ENCODE results near the gene C10orf90.

Gene C10orf90

DNA sequence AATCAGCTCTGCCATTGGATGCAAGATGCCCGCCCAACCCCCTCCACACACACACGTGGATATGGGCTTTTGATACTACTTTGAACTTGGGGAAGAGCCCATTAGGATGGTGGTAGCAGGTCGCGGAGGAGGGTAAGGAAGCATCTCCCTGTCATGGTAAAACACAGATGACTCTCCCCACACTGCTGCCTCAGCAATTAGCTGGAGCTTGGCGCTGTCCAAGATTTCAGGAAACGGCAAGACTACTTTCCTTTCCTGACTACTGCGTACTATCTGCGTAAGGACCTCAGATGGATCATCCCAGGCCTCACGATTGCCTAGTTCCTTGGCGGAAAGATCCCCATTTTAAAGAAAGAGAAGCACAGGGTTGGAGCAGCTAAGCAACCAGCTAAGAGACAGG, 134.3 kb downstream of the C10orf90 start:
- TF ChIP-seq BHLHE40 (IDR thresholded peaks at IDR 0.05; ENCODE audit: borderline replicate concordance) (no peak), FOXM1 (IDR thresholded peaks at IDR 0.05; ENCODE audit: borderline replicate concordance) (no peak), FOXA1 (IDR thresholded peaks at IDR 0.05) (no peak), ELF4 (IDR thresholded peaks at IDR 0.05) (no peak), HDGF (IDR thresholded peaks at IDR 0.05; ENCODE audit: borderline replicate concordance) (no peak), SUZ12 (IDR thresholded peaks at IDR 0.05) (no peak), TARDBP (IDR thresholded peaks at IDR 0.05) (no peak), L3MBTL2 (conservative IDR thresholded peaks at IDR 0.05) (no peak)
- POLR2A ChIA-PET, result no interaction called here
- DNase-seq (ENCODE audit: extremely low spot score), result no peak
- CTCF ChIA-PET, result no interaction called here

DNA sequence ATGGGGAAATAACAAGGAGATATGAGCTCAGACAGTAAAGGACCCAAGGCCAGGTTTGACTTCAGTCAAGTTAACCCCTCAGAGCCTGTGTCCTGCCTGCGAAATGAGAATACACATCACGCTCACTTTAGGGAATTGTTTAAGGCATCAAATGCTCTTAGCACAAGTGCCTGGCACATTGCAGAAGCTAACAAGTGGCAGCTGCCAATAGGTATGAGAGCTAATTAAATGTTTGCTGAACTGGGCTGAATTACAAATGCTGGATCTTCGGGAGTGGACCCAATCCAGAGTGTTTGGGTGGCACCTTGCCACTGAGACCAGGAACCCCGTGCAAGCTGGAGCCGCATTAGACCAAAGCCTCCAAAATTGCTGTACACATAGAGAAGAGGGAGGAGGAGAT, 136.8 kb downstream of the C10orf90 start:
- no peak for DNase-seq (ENCODE audit: extremely low spot score)
- POLR2A ChIA-PET, result no interaction called here
- TF ChIP-seq ELF4 (IDR thresholded peaks at IDR 0.05), result no peak
- TF ChIP-seq, protein P1, sequence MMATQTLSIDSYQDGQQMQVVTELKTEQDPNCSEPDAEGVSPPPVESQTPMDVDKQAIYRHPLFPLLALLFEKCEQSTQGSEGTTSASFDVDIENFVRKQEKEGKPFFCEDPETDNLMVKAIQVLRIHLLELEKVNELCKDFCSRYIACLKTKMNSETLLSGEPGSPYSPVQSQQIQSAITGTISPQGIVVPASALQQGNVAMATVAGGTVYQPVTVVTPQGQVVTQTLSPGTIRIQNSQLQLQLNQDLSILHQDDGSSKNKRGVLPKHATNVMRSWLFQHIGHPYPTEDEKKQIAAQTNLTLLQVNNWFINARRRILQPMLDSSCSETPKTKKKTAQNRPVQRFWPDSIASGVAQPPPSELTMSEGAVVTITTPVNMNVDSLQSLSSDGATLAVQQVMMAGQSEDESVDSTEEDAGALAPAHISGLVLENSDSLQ (IDR thresholded peaks at IDR 0.05), result no peak
- no peak for TF ChIP-seq ARNT (IDR thresholded peaks at IDR 0.05)
- TF ChIP-seq SUZ12 (IDR thresholded peaks at IDR 0.05), result no peak
- TF ChIP-seq L3MBTL2 (conservative IDR thresholded peaks at IDR 0.05), result no peak
- TF ChIP-seq HDGF (IDR thresholded peaks at IDR 0.05; ENCODE audit: borderline replicate concordance), result no peak
- TF ChIP-seq NFRKB (IDR thresholded peaks at IDR 0.05), result no peak
- TF ChIP-seq FOXK2 (IDR thresholded peaks at IDR 0.05), result no peak
- no peak for TF ChIP-seq BHLHE40 (IDR thresholded peaks at IDR 0.05; ENCODE audit: borderline replicate concordance)
- TF ChIP-seq CTBP1 (IDR thresholded peaks at IDR 0.05; ENCODE audit: borderline replicate concordance), result no peak
- no peak for TF ChIP-seq FOXM1 (IDR thresholded peaks at IDR 0.05; ENCODE audit: borderline replicate concordance)
- no peak for TF ChIP-seq SP1 (IDR thresholded peaks at IDR 0.05)
- TF ChIP-seq TARDBP (IDR thresholded peaks at IDR 0.05), result no peak
- no peak for TF ChIP-seq ZNF384 (IDR thresholded peaks at IDR 0.05)
- no peak for TF ChIP-seq FOXA1 (IDR thresholded peaks at IDR 0.05)
- no peak for TF ChIP-seq LEF1 (IDR thresholded peaks at IDR 0.05; ENCODE audit: borderline replicate concordance)
- CTCF ChIA-PET, result no interaction called here

DNA sequence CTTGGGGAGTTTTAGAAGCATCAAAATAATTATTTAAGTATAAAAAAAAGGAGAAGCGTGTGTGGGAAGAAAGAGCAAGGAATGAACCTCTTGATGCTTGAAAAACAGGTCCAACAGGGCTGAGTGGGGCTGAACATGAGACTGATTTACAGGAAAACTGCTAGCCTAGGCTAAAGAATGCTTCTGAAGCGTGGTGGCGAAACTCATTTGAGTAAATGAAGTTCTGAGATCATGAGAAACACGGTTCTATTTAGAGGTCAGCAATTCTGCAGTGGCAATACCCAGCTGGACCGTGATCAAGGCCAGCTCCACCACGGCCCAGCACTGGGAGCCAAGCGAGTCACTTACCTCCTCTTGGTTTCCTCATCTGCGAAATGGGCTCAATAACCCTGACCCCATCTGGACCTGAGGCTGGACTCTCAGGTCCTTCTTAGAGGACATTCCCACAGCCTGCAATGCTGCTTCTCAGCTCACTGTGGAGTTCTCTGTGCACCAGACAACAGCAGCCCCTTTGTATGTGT, 142.1 kb downstream of the C10orf90 start:
- ChIA-PET POLR2A (no interaction called here), CTCF (no interaction called here)
- TF ChIP-seq ELF4 (IDR thresholded peaks at IDR 0.05) (no peak), L3MBTL2 (conservative IDR thresholded peaks at IDR 0.05) (no peak)
- DNase-seq (ENCODE audit: extremely low spot score), result no peak

DNA sequence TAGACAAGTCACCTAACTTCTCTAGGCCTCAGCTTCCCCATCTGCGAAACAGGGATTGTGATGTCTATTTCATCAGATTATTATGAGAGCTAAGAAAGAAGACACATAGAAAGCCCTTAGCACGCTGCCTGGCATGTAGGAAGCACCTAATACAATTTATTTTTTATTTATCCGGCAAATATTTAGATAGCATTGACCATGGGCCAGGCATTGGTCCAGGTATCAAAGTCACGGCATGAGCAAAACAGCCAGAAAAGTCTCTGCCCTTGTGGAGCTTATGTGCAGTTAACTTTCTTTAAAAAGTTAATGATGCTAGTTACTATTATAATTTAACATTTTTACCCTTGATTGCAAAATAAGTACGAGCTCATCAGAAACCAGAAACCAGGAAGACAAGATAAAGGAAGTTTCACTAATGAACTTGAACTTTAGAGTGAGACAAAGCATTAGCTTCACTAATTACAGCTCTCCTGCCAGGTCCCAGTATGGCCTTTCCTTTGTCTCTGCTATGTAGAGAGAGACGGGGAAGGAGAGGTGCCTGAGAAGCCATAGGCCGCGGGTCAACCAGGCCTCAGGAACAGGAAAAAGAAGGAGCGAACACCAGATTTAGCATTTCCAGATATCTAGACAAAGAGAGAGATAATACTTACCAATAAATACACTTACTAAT, 142.7 kb downstream of the C10orf90 start:
- TF ChIP-seq, protein P1 (IDR thresholded peaks at IDR 0.05), result no peak
- TF ChIP-seq SP1 (IDR thresholded peaks at IDR 0.05) (no peak), ELF4 (IDR thresholded peaks at IDR 0.05) (no peak), NFRKB (IDR thresholded peaks at IDR 0.05) (no peak), L3MBTL2 (conservative IDR thresholded peaks at IDR 0.05) (no peak), FOXM1 (IDR thresholded peaks at IDR 0.05; ENCODE audit: borderline replicate concordance) (no peak), LEF1 (IDR thresholded peaks at IDR 0.05; ENCODE audit: borderline replicate concordance) (no peak), FOXK2 (IDR thresholded peaks at IDR 0.05) (no peak), SUZ12 (IDR thresholded peaks at IDR 0.05) (no peak), ARNT (IDR thresholded peaks at IDR 0.05) (no peak)
- CTCF ChIA-PET, result no interaction called here
- DNase-seq (ENCODE audit: extremely low spot score), result no peak
- POLR2A ChIA-PET, result no interaction called here

DNA sequence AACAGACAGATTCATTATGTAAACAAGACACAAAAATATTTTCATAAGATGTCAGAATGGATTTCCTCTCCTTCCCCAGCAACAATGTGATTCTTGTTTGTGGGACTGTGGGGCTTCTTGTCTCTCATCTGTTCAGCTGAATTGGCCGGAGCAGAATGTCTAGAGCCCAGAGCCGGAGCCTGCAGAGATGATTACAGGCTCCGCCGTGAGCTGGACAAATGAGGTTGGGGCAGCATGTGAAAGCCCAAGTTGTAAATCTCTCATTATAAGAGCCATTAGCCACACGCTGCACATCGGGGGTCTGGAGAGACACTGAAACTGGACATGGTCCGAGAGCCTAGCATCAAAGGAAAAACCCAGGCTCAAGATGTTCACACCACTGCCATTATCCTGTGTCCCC, 145.2 kb downstream of the C10orf90 start:
- DNase-seq (ENCODE audit: extremely low spot score), result no peak
- CTCF ChIA-PET, result no interaction called here
- POLR2A ChIA-PET, result no interaction called here
- TF ChIP-seq, protein P1 (IDR thresholded peaks at IDR 0.05), result no peak
- TF ChIP-seq CTBP1 (IDR thresholded peaks at IDR 0.05; ENCODE audit: borderline replicate concordance) (no peak), SUZ12 (IDR thresholded peaks at IDR 0.05) (no peak), HDGF (IDR thresholded peaks at IDR 0.05; ENCODE audit: borderline replicate concordance) (no peak), FOXK2 (IDR thresholded peaks at IDR 0.05) (no peak), LEF1 (IDR thresholded peaks at IDR 0.05; ENCODE audit: borderline replicate concordance) (no peak), BHLHE40 (IDR thresholded peaks at IDR 0.05; ENCODE audit: borderline replicate concordance) (no peak)

DNA sequence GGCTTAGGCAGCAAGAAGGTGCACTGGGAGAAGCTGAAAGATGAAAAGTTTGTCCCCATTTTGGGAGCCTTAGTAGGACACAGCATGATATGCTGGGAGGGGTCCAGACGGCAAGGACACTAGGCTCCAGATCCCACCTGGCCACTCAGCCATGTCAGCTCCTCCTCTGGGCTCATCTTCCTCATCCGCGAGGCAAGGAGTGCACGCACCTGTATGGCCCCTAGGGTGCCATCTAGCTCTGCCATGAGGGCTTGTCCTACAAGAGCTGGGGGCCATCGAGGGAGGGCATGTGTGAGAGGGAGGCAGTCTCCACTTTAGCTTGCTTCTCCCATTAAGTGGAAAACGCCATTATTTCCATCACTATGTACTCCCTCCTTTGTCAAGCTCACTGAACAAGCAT, 146.0 kb downstream of the C10orf90 start:
- TF ChIP-seq, protein P1 (IDR thresholded peaks at IDR 0.05), result no peak
- POLR2A ChIA-PET, result no interaction called here
- CTCF ChIA-PET, result no interaction called here
- DNase-seq (ENCODE audit: extremely low spot score), result no peak

All from HEK293T (cell line).